Stimulated activated CD4-positive, alpha-beta T cell treated with anti-CD3 and anti-CD28 coated beads, Interleukin-15, amount 100 ng/mL, for 48 hours (primary cell): ENCODE results near the gene NUMA1.

Source experiments
- DNase-seq, 2 donors: peaks; one replicate each; pipeline ENCODE4 v3.0.0-alpha.2; 2020; ENCODE audit warnings: low read depth in 2 of 2

Gene NUMA1

DNA sequence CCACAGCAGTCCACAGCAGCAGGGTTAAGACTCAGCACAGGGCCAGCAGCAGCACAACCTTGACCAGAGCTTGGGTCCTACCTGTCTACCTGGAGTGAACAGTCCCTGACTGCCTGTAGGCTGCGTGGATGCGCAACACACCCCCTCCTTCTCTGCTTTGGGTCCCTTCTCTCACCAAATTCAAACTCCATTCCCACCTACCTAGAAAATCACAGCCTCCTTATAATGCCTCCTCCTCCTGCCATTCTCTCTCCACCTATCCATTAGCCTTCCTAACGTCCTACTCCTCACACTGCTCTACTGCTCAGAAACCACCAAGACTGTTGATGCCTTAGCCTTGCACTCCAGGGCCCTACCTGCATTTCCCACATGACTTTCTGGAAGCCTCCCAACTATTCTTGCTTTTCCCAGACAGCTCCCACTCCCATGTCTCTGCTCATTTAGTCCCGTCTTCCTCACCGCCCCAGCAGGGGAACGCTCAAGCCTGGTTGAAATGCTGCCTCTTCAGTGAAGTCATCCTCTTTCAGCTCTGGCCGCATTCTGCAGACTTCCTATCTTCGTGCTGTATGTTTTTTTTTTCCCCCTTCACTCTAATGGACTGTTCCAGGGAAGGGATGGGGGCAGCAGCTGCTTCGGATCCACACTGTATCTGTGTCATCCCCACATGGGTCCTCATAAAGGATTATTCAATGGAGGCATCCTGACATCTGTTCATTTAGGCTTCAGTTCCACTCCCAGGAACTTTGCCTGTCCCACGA is 78.3 kb downstream of the NUMA1 start:
- no peak for DNase-seq

DNA sequence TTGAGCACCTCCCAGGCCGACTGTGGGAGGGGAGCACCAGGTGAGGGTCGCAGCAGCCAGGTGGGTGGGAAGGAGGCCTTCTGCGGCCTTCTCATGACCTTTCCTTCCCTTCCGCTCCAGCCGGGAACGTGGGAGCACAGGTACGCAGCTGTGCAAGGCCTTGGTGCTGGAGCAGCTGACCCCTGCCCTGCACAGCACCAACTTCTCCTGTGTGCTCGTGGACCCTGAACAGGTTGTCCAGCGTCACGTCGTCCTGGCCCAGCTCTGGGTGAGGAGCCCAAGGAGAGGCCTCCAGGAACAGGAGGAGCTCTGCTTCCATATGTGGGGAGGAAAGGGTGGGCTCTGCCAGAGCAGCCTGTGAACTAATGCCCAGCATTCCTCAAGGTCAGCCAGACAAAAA is 79.1 kb downstream of the NUMA1 start:
- DNase-seq, result no peak

DNA sequence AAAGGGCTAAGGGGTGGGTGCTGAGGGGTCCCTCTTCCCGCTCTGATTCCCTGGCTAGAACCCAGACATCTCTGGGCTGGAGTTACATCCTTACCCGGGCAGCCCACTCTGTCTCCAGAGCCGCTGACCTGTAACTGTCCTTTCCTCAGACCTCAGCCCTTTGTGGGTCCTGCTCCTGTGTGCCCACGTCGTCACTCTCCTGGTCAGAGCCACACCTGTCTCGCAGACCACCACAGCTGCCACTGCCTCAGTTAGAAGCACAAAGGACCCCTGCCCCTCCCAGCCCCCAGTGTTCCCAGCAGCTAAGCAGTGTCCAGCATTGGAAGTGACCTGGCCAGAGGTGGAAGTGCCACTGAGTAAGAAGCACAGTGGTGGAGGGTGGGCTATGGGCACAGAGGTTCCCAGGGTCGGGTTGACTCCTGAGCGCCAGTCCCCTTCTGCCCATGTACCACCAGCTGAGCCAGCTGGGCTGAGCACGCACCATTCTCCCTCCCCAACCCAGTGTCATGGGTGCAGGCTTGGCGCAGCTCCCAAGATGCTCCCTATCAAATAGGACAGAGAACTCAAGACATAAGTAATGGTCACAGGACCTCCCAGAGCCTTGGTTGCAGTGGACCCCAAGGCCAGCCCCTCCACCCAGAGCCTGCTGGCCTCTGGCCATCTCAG is 80.0 kb downstream of the NUMA1 start:
- DNase-seq, result no peak

DNA sequence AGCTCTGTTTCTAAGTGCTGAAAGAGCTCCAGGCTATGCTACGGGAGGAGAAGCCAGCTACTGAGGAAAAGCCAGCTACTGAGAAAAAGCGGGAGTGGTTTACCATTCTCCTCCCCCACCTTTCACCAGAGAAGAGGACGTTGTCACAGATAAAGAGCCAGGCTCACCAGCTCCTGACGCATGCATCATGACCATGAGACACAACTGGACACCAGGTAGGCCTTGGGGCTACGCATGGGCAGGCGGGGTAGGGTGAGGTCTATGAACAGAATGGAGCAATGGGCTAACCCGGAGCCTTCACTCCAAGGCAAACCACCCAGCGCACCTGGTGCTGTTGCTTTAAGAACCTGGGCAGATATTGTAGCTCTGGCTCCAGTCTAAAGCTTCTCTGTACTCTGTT is 80.5 kb downstream of the NUMA1 start:
- DNase-seq, result no peak

DNA sequence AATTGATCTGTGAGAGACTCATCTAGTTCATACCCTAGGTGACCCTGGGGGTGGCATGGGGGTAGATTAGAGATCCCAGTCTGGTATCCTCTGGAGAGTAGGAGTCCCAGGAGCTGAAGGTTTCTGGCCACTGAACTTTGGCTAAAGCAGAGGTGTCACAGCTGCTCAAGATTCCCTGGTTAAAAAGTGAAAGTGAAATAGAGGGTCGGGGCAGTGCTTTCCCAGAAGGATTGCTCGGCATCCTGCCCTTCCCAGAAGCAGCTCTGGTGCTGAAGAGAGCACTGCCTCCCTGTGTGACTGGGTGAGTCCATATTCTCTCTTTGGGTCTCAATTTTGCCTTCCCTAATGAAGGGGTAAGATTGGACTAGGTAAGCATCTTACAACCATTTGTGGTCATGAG is 81.0 kb downstream of the NUMA1 start:
- no peak for DNase-seq

DNA sequence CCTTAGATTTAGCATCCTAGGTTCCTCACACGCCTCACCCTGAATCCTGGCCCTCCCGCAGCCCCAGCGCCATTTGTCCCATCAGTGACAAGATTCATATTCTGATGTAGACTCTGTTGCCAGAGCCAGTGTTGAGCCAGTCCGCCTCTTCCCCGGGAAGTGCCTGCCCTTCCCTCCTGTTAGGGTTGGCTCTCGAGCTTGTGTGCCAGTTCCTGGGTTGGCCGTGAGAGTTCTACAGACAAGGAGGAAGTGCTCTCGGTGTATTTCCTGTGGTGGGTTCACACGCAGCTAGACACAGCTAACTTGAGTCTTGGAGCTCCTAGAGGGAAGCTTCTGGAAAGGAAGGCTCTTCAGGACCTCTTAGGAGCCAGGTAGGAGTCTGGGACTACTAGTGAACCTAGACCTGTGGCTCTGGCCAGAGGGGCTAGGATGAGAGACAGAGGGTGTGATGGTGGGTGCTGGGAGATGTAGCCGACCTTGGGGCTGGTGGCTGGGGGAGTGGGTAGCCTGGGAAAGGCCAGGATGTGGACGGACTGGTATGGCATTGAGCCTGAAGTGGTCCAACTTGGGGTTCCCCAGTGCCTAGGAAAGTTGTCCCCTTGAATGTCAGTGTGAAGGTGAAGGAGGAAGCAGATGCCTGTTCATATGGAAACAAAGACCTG is 81.6 kb downstream of the NUMA1 start, which contains the start of gene IL18BP:
Gene IL18BP, plus strand, starts transcription at position 261 of the 662 bp plus-strand sequence. CDS start 1,076 bp downstream, outside the sequence.
- no peak for DNase-seq

DNA sequence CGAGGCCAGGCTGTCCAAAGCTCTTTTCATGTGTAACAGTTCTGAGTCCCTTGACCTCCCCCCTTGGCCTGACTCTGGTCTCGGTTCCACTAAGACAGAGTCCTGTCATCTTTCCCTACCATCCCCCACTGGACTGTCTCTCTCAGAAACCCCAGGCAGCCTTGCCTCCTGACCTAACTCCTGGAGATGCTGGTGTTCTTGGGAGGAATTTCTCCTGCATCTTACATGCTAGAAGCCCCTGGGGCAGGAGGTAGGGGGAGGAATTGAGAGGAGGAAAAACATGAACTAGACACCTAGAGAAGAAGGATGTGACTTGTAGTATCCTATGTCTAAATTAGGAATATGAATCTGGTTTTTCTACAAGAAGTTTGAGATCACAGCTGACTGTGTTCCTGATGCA is 82.3 kb downstream of the NUMA1 start:
- DNase-seq, result no peak

DNA sequence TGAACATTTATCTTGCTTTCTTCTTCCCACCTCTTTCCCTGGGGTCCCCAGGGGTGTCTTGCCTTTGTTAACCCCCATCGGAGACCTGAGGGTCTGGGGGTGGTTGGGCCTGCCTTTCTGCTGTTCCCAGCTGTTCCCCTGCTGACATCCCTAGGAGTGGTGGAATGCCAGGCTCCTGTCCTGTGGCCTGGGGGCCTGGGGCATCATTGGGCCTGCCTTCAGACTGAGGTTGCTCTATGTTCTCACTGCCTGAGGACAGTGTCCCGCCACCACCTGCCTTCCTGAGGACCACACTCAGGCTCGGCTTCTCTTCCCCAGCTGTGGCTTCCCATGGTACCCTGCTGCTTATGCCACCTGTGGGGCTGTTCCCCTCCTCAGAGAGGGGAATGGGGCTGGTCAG is 82.7 kb downstream of the NUMA1 start:
- no peak for DNase-seq

DNA sequence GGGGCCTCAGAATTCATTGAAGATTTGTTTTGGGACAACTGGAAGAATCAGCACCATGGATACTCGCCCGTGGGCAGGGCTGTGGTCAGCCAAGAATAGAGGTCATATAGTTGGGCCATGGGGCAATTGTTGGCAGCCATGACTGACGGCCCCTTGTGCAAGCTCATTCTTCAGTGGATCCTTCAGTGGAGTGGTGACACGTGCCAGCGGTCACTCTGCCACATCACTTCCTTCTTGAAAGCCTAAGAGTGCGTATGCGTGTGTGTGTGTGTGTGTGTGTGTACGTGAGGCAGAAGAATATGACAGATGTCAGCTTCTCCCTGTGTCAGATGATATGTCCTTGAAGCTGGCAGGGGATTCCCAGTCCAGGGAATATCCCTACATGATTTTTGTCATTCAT is 83.4 kb downstream of the NUMA1 start:
- DNase-seq, result no peak

DNA sequence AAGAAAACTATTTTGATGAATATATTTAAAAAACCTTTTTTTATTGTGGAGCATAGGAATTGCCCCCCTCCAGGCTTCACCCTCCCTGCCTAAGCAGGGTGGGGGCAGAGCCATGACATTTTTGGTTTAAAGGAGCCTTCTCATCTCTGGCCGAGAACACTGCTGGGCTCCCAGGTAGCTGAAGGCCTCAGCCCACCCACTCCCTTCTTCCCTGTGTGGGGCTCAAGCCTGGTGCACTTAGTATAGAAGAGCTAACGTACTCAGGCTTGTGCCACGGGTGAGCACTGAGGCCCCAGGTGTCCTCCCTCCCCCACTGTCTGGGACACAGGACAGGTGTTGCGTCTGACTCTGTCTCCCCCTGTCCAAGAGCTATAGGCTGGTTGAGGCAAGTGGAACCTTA is 83.8 kb downstream of the NUMA1 start:
- DNase-seq, result no peak

DNA sequence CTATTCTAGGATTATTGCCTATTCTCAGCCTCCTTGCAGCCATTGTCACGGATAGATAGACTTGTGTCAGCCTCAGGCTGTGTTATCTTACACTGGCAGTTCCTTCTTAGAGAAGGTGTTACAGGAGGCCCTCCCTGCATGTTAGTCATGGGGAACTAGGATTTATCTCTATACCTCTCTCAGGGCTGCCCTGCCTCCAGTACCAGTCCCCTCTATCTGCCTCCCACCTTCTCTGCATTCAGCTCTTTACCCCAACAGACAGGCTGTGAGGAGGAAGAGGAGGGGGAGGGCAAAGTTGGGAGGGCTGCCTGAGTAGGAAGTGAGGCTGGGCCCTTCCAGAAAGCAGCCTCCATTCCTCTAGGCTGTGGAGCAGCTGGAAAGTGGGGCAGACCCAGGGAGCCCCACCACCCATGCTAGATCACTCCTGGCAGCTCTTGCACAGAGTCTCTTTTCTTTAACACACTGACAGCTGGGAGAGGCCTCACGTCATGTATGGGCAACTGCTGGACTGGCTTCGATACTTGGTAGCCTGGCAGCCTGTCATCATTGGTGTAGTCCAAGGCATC is 84.5 kb downstream of the NUMA1 start:
- no peak for DNase-seq

DNA sequence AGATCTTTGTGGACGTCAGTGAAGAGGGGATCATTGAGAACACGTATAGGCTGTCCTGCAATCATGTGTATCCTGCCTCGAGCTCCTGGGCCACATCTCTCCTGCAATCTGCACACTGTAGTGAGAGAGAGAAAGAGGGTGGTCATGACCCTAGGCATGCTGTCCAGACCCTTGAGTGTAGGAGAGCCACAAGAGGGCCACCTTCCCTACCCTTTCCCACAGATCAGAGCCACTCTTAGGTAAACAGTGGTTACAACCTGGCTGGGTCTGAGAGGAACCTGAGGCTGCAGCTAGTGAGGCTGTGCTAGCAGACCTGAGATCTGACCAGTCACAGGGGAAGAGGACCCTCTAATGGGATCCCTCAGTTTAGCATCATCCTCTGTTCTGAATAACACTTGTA is 85.6 kb downstream of the NUMA1 start:
- no peak for DNase-seq

DNA sequence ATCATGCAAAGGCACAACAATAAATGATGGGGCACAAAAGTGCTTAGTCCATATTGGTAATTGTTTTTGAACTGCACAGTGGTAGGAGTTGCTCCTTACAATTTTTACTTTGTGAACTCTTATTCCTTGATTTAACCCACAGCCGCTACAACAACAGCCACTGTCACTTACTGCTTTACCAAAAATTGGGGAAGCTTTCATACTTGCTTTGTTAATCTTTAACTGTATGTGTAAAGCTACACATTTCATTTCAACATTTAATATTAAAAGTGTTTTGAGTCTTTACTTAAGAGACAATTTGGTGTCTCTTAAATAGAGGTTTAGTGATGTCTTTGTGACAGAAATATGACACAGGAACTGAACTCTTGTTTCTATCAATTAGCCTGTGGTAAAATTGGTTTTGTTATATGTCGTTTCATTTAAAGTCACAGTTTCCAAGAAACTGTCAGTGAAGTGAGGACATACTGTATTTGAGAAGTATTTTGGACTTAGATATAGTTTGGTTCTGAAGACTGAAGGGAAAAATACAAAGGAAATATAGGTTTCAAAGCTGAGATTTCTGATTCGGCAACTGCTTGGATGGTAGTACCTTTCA is 88.1 kb downstream of the NUMA1 start:
- no peak for DNase-seq

DNA sequence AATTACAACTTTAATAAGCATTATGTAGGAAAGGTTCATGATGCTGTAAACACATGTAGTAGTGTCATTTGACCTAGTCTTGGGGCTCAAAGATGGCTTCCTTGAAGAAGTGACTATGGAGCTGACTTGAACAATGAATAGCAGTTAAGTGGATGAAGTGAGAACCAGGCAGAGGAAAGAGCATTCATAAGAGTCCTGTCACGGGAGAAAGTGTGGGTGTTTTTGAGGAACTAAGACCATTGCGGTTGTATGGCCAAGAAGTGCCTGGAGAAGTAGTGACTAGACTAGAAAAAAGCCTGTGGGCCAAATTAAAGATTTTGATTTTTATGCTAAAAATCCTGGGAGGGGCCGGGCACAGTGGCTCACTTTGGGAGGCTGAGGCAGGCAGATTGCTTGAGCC is 88.8 kb downstream of the NUMA1 start:
- DNase-seq, result no peak

DNA sequence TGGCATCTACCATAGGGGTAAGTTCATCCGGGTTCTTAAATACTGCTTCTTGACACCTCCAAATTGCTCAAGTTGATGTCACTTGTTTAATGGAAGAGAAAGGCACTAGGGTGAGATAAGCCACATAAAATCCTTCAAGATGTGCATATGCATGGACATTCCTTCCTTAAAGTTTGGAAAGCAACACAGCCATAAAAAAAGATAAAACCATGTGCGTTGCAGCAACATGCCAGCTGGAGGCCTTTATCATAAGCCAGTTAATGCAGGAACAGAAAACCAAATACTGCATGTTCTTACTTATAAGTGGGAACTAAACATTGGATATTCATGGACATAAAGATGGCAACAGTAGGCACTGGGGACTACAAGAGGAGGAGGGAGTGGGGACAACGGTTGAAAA is 89.6 kb downstream of the NUMA1 start:
- no peak for DNase-seq

DNA sequence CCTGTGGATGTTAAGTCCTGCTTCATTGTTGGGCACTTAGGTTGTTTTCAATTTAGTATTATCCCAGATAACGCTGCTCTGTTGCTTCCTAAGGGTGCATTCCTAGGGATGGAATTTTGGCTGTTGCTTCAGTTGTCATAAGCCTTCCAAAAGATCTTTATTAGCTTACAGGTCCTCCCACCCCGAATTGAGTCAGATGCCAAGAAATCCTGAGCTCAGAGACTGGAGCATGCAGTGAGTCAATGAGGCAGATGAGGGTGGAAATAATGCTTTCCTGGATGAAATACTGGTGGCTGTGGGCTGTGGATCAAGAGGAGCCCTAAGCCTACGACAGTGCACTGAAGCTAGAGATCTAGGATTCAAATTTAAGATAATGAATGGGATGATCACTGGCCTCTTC is 92.3 kb downstream of the NUMA1 start:
- no peak for DNase-seq

DNA sequence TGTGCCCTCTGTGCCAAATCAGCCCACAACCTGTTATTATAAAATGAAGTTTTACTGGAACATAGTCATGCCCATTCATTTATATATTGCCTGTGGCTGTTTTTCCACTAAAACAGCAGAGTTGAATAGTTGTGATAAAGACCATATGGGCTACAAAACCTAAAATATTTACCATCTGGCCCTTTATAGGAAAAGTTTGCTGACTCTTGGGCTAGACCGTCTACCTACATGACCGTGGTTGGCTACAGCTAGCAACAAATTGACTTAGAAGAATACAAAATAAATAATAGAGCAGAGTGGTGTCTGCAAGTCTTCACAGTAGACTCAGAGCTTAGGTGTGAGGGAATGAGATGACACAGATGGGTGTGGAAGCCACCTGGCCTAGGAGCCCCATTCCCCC is 92.8 kb downstream of the NUMA1 start:
- DNase-seq, result no peak

DNA sequence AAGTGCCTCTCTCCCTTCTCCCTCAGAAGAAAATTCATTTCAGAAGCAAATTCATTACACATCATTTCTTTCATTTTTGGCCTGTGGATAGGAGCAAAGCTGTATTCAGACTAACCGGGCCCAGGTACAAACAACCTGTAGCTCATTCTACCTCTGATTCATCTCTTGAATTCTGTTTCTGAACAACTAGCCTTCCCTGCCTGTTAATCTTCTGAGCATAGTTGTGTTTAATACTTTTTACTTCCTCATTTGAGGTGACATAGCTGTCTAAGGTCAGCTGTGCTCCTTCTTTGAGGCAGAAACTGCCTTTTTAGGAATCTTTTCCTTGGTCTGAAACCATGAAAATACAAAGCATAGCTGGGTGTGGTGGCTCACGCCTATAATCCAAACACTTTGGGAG is 94.2 kb downstream of the NUMA1 start:
- DNase-seq, result no peak

DNA sequence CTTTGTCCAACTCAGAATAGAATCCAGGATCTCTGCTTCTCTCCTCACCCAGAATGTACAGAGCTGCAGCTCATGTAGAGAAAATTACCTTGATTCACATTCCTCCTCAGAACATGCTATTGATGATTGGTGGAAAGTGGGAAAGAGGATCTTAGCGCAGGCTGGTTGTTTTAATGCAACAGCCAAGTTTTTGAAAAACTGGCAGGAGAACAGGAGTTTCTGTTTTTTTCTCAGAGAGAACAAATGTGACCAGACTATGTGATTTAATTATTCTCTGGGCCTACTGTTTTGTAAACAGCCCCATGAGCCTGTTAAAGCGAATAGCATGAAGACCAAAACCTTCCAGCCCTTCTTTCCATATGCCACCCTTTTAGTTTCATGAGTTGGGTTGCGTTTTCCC is 100.7 kb downstream of the NUMA1 start:
- DNase-seq, result no peak

DNA sequence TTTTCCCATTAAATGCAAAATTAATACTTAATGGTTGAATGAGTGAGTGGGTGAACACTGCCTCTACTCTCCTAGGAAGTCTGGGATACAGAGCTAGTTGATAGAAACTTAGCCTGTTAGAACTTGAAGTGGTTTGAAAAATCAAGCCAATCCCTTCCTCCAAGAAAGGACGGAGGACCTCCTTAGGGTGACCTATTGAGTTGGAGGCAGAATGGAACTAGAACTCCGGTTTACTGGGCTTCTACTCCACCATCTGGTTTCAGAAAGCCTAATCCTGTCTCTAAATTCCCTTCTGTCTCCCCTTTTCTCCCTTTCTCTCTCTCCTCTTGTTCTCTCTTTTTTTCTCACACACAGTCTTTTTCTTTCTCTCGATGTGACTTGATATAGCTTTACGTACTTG is 101.2 kb downstream of the NUMA1 start:
- no peak for DNase-seq

DNA sequence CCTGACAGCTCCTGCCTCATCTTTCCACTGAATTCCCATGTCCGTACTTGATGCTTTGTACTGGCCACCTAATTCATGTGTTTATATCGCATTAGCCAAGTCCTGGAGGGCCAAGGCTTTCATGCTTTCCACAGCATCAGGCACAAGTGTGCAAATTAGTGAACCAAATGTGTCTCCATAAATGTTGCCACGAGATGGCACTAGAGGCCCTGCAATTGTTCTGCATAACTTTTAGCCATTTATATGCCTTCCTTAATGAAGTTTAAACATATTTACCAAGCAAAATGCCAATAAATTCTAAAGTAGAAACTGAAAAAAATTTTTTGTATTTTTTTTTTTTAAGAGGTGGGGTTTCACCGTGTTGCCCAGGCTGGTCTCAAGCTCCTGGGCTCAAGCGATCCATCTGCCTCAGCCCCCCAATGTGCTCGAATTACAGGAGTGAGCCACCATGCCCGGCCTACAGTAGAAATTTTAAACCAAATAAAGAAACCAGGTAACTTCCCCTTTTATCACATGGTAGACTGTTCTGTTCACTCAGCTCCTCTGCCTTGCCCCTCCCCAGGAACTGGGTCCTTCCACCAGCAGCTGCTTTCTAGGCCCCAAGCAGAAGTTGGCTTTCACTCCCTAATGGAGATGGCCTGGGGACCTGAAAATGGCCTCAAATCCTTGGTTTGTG is 102.5 kb downstream of the NUMA1 start:
- peak in 1 of 2 donors; percentile 30 for DNase-seq

DNA sequence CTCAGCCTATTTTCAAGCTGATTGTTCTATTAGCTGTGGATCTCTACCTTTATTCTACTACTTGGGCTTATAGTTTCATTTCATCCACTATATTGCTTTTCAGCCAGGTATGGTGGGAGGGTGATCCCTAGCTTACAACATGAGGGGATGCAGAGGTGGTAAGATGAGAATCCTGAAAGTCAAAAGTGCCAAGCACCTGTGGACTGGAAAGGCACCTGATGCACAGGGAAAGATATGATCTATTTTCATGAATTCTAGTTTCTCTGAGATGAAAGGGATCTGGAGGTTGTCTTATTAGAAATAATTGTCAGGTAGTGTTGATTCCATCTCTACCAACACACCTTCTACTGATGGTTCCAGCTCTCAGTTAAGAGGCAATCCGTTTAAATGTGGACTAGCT is 103.3 kb downstream of the NUMA1 start:
- no peak for DNase-seq
